ENCODE results near the gene PITPNM3. TPM values are rescaled to one million over a fixed set of nuclear protein-coding genes. Genes with fewer than 3 reads are reported as not detected.

The PITPNM3 gene
- total and polyA plus RNA-seq, 2 of the 8 experiments (the other 6 are each of a cell fraction or from before 2014, with no cell fraction given) = 1.7 to 3.1 TPM

DNA sequence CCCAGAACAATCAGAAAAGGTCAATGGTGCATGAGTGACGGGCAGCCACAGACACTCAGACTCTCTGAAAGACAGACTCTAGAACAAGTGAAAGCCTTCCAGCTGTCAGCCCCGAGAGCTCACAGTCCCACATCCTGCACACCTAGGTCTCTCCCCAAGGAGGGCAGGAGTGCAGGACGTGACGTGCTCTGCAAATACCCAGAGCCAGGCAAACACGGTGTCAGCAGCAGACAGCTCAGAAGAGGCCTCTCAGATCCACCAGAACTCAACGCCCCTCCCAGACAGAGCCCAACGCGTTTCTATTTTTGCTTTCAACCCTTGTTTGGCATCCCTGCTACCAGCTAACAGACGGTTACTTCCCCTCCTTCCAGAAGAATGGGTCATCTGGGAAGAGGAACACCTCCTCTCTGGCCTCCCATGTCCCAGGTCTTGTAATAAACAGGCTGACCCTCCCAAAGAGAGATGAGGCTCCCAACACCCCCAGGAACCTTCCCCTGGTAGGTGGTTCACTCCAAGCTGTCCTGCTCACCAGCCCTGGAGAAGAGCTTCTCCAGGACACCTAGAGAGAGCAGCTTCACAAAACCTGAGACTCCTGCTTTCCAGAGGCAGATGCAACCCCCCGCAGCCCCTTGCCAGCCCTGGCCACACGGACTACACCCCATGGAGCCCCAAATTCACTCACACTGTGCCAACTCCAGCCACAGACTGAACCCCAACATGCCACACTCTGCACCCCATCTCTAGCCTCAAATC, 7.6 kb downstream of the PITPNM3 start (continued):
- TF ChIP-seq CTCF (IDR thresholded peaks at IDR 0.05; ENCODE audit: control extremely low read depth in 1 of 3, insufficient read depth in 1 of 3, low read depth in 1 of 3, low read length in 3 of 3) = no peak
- no peak for TF ChIP-seq TEAD4 (IDR thresholded peaks at IDR 0.05; ENCODE audit: low read depth, low read length)
- TF ChIP-seq KDM5A (IDR thresholded peaks at IDR 0.05; ENCODE audit: low read length) = no peak
- TF ChIP-seq ZNF274 (IDR thresholded peaks at IDR 0.05; ENCODE audit: borderline replicate concordance, extremely low read depth, low read length) = no peak
